ENCODE measurements around the gene OR10A6.

OR10A6 gene

GRCh38 chr11:7949934-7950333 is 18.9 kb upstream of the OR10A6 start:
- no peak for DNase-seq (ENCODE audit: low read depth)
- no peak overlapping the region for H3K4me3 ChIP-seq (ENCODE audit: low read depth, low read length)
- no peak for TF ChIP-seq CTCF (IDR thresholded peaks at IDR 0.05; ENCODE audit: insufficient read depth, low read depth, low read length, missing control alignments)

- no peak for TF ChIP-seq CTCF (IDR thresholded peaks at IDR 0.05; ENCODE audit: insufficient read depth, low read depth, low read length, missing control alignments)
- no peak overlapping the region for H3K4me3 ChIP-seq (ENCODE audit: low read depth, low read length)
- no peak for DNase-seq (ENCODE audit: low read depth)
Measured at GRCh38 chr11:7944123-7944522, 13.1 kb upstream of the OR10A6 start.

- TF ChIP-seq CTCF (IDR thresholded peaks at IDR 0.05; ENCODE audit: insufficient read depth, low read depth, low read length, missing control alignments), result no peak
- H3K4me3 ChIP-seq (ENCODE audit: low read depth, low read length), result no peak within 1 kb of the TSS
- no peak for DNase-seq (ENCODE audit: low read depth)
Measured at GRCh38 chr11:7941608-7942007, 10.5 kb upstream of the OR10A6 start, which contains the start of gene OR10A3. Gene OR10A3 (minus strand): TSS chr11:7941708. CDS start chr11:7939520, 2,188 bp downstream.

- no peak for DNase-seq (ENCODE audit: low read depth)
- no peak for TF ChIP-seq CTCF (IDR thresholded peaks at IDR 0.05; ENCODE audit: insufficient read depth, low read depth, low read length, missing control alignments)
- H3K4me3 ChIP-seq (ENCODE audit: low read depth, low read length), result no peak overlapping the region
Measured at GRCh38 chr11:7941146-7941545, 10.1 kb upstream of the OR10A6 start.

GRCh38 chr11:7936615-7937014 is 5.5 kb upstream of the OR10A6 start:
- no peak for DNase-seq (ENCODE audit: low read depth)
- no peak overlapping the region for H3K4me3 ChIP-seq (ENCODE audit: low read depth, low read length)
- no peak for TF ChIP-seq CTCF (IDR thresholded peaks at IDR 0.05; ENCODE audit: insufficient read depth, low read depth, low read length, missing control alignments)

- no peak for DNase-seq (ENCODE audit: low read depth)
- TF ChIP-seq CTCF (IDR thresholded peaks at IDR 0.05; ENCODE audit: insufficient read depth, low read depth, low read length, missing control alignments), result no peak
- H3K4me3 ChIP-seq (ENCODE audit: low read depth, low read length), result no peak overlapping the region
Measured at GRCh38 chr11:7927635-7928034, 3.4 kb downstream of the OR10A6 start.

- no peak overlapping the region for H3K4me3 ChIP-seq (ENCODE audit: low read depth, low read length)
- no peak for TF ChIP-seq CTCF (IDR thresholded peaks at IDR 0.05; ENCODE audit: insufficient read depth, low read depth, low read length, missing control alignments)
- DNase-seq (ENCODE audit: low read depth), result no peak
Measured at GRCh38 chr11:7924536-7924935, 6.5 kb downstream of the OR10A6 start.

Measured in GM12865 (cell line).